ENCODE data around the gene ABCD3. TPM values are rescaled to one million over a fixed set of nuclear protein-coding genes. Genes with fewer than 3 reads are reported as not detected.

Gene ABCD3
- total RNA-seq, 4 donors from 2014 or later, result 37.9 to 90.2 (median 51.9) TPM

- peak in 1 of 2 donors; percentile 52 for DNase-seq (ENCODE audit: low spot score in 2 of 2)
- Histone ChIP-seq H3K9me3 (no peaks in the 10 kb centered on the region), H3K36me3 (peaks cover 0 to 21% (median 0%) of the 10 kb centered on the region in 3 donors), H3K4me1 (peaks cover 0 to 7% (median 0%) of the 10 kb centered on the region in 4 donors), H3K4me3 (no peak overlapping the region), H3K27me3 (no peaks in the 10 kb centered on the region), H3K27ac (no peak overlapping the region)
- peak in 4 of 5 experiments; percentile 42 to 51 (median 47) for TF ChIP-seq CTCF (IDR thresholded peaks at IDR 0.05)
- no peak for TF ChIP-seq EP300 (IDR thresholded peaks at IDR 0.05)
- TF ChIP-seq POLR2A (IDR thresholded peaks at IDR 0.05), result no peak
- WGBS, 2 donors, result 62 to 70% methylated on average over 2 of the region's 2 CpGs
Measured at GRCh38 chr1:94514095-94514727, 96.0 kb downstream of the ABCD3 start.

GRCh38 chr1:94515296-94515947 lies 97.2 kb downstream of the ABCD3 start:
- Histone ChIP-seq H3K9me3 (no peaks in the 10 kb centered on the region), H3K27me3 (no peaks in the 10 kb centered on the region), H3K36me3 (peaks cover 0 to 25% (median 0%) of the 10 kb centered on the region in 3 donors), H3K4me3 (no peak overlapping the region), H3K4me1 (peaks cover 0 to 7% (median 0%) of the 10 kb centered on the region in 4 donors), H3K27ac (no peak overlapping the region)
- TF ChIP-seq POLR2A (IDR thresholded peaks at IDR 0.05) (no peak), EP300 (IDR thresholded peaks at IDR 0.05) (no peak), CTCF (IDR thresholded peaks at IDR 0.05) (no peak)
- WGBS, 2 donors, result 48 to 73% methylated on average over 1 of the region's 1 CpG
- DNase-seq (ENCODE audit: low spot score in 2 of 2), result no peak

DNA sequence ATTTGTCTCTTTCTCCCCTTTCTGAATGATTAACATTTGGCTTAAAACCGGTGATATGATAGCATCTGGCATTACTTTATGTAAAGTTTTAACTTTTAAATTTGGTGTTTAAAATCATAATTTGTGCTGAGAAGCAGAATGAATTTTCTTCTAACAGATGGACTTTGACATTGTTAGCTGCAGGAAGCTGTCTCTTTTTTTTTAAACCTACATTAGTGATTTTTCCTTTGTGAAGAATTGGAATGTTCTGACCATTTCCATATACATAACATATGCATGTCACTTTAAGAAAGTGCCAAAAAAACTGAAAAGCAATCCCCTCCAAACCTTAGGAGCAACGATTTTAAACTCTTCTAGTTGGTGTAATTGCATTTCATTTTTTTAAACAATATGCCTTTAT lies 101.2 kb downstream of the ABCD3 start:
- Histone ChIP-seq H3K4me1 (peaks cover 0 to 2% (median 0%) of the 10 kb centered on the region in 4 donors), H3K9me3 (no peaks in the 10 kb centered on the region), H3K27me3 (no peaks in the 10 kb centered on the region), H3K4me3 (no peak overlapping the region), H3K36me3 (peaks cover 0 to 26% (median 0%) of the 10 kb centered on the region in 3 donors), H3K27ac (no peak overlapping the region)
- DNase-seq (ENCODE audit: low spot score in 2 of 2), result no peak
- no peak for TF ChIP-seq CTCF (IDR thresholded peaks at IDR 0.05)
- no peak for TF ChIP-seq EP300 (IDR thresholded peaks at IDR 0.05)
- no peak for TF ChIP-seq POLR2A (IDR thresholded peaks at IDR 0.05)
- WGBS, 2 donors, result 42 to 44% methylated on average over 2 of the region's 2 CpGs

DNA sequence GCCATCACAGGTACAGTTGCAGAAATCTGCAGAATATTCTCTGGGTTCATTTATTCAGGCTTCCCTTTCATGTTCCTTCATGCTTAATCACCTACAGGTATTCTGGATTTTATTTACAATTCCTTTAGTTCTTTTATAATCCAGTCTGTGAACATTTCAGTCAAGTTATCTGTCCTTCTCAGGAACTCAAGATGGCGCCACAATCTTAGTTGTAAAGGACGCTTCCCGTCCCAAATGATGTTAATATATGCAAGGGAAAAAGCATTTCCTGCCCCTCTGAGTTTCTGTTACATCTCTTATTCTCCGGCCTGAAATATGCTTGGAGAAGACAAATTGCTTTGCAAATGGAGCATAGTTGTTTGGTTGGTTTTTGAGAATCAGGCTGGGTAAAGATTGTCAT lies 104.1 kb downstream of the ABCD3 start:
- TF ChIP-seq EP300 (IDR thresholded peaks at IDR 0.05) (no peak), CTCF (IDR thresholded peaks at IDR 0.05) (peak in 3 of 5 experiments; percentile 23 to 66 (median 38)), POLR2A (IDR thresholded peaks at IDR 0.05) (no peak)
- Histone ChIP-seq H3K9me3 (no peaks in the 10 kb centered on the region), H3K36me3 (peaks cover 0 to 20% (median 0%) of the 10 kb centered on the region in 3 donors), H3K27me3 (no peaks in the 10 kb centered on the region), H3K4me1 (peaks cover 0 to under 1% (median 0%) of the 10 kb centered on the region in 4 donors), H3K27ac (no peak overlapping the region), H3K4me3 (no peak overlapping the region)
- DNase-seq (ENCODE audit: low spot score in 2 of 2), result peak in 1 of 2 donors; percentile 53
- WGBS, 2 donors, result 14 to 17% methylated on average over 4 of the region's 4 CpGs

DNA sequence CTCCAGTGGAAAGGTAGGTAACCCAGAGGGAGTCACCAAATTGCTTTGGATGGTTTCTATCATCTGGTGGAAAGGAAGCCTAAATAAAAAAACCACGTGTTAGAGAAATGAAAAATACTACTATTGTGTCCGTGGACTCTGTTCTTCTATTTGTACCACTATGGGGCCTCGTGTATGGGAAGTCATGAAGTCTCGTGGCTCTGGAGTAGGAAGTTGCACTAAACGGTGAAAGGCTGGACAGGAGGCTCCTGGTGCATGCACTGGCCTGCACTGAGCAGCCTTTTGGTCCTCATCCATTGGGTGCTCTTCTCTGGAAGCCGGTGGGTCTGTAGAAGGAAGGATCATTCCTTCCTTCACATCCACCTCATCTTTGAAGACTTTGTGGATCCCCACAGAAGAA lies 106.3 kb downstream of the ABCD3 start:
- H3K4me3 ChIP-seq, result no peak overlapping the region
- no peak for DNase-seq (ENCODE audit: low spot score in 2 of 2)
- 84% methylated on average over 6 of the region's 6 CpGs for WGBS, 2 donors
- peaks cover 0 to 18% (median 0%) of the 10 kb centered on the region in 3 donors for H3K36me3 ChIP-seq
- H3K27me3 ChIP-seq, result no peaks in the 10 kb centered on the region
- no peak overlapping the region for H3K27ac ChIP-seq
- no peaks in the 10 kb centered on the region for H3K9me3 ChIP-seq
- TF ChIP-seq POLR2A (IDR thresholded peaks at IDR 0.05) (no peak), CTCF (IDR thresholded peaks at IDR 0.05) (no peak), EP300 (IDR thresholded peaks at IDR 0.05) (no peak)
- peaks cover 0 to 12% (median 0%) of the 10 kb centered on the region in 4 donors for H3K4me1 ChIP-seq

All from tibial nerve (tissue), 4 donors.